Common myeloid progenitor, CD34-positive (primary cell): ENCODE measurements around the gene MAP3K6.

ENCODE experiments used
- CTCF ChIA-PET: fragments of 350-600 bp; sonication (Branson Sonifier 250); formaldehyde crosslinking; loops from one replicate; lab custom pipeline; 2021; ENCODE audit warnings: antibody characterized with exemption; lab: Charles Lee
- POLR2A ChIA-PET: fragments of 350-600 bp; sonication (Branson Sonifier 250); formaldehyde crosslinking; loops from one replicate; lab custom pipeline; 2021; ENCODE audit warnings: antibody characterized with exemption; lab: Charles Lee
- DNase-seq, 3 donors: peaks; one replicate each; pipeline versions ENCODE4 v3.0.0 to v3.0.0-alpha.2; 2013
- H3K27ac ChIP-seq, 2 experiments: 1 replicate in 1 of 2; 2 replicates in 1 of 2; pipeline ENCODE4 v1.7.0; 2013; ENCODE audit warnings: inconsistent platforms in 2 of 2, low read length in 2 of 2, mild to moderate bottlenecking in 2 of 2, low read depth in 1 of 2, moderate library complexity in 1 of 2; ENCODE audit not compliant: severe bottlenecking in 2 of 2, insufficient read depth in 1 of 2, poor library complexity in 1 of 2
- H3K27me3 ChIP-seq, 5 experiments: replicated peaks in 2 of 5; 1 replicate in 3 of 5; 2 replicates in 2 of 5; pipeline versions ENCODE4 v1.6.1 to v1.7.0; 2013; ENCODE audit warnings: low read length in 4 of 5, mild to moderate bottlenecking in 2 of 5, moderate library complexity in 2 of 5, inconsistent platforms in 1 of 5; ENCODE audit not compliant: insufficient read depth in 5 of 5, control insufficient read depth in 4 of 5
- H3K36me3 ChIP-seq, 4 experiments: 1 replicate in 2 of 4; 2 replicates in 2 of 4; pipeline versions ENCODE4 v1.6.1 to v1.7.0; 2013; ENCODE audit warnings: low read length in 3 of 4, control low read depth in 1 of 4, mild to moderate bottlenecking in 1 of 4; ENCODE audit not compliant: control insufficient read depth in 4 of 4, insufficient read depth in 4 of 4
- H3K4me1 ChIP-seq, 4 experiments: 1 replicate in 3 of 4; 2 replicates in 1 of 4; pipeline versions ENCODE4 v1.6.1 to v1.7.1; 2013; ENCODE audit warnings: low read length in 3 of 4, mild to moderate bottlenecking in 3 of 4, control low read depth in 1 of 4, inconsistent platforms in 1 of 4, moderate library complexity in 1 of 4; ENCODE audit not compliant: control insufficient read depth in 4 of 4, insufficient read depth in 4 of 4; ENCODE audit errors: control extremely low read depth in 1 of 4
- H3K4me3 ChIP-seq, 7 experiments: 1 replicate in 4 of 7; 2 replicates in 3 of 7; pipeline versions ENCODE4 v1.5.1 to v1.7.0; 2013; ENCODE audit warnings: mild to moderate bottlenecking in 7 of 7, low read length in 6 of 7, moderate library complexity in 6 of 7, inconsistent platforms in 2 of 7, low read depth in 2 of 7, control low read depth in 1 of 7; ENCODE audit not compliant: insufficient read depth in 4 of 7, control insufficient read depth in 1 of 7; ENCODE audit errors: extremely low read depth in 1 of 7
- H3K9me3 ChIP-seq, 5 experiments: 1 replicate in 4 of 5; 2 replicates in 1 of 5; pipeline versions ENCODE4 v1.6.1 to v1.7.1; 2013; ENCODE audit warnings: low read length in 4 of 5, mild to moderate bottlenecking in 2 of 5, inconsistent platforms in 1 of 5, low read depth in 1 of 5, moderate library complexity in 1 of 5; ENCODE audit not compliant: control insufficient read depth in 4 of 5, insufficient read depth in 2 of 5; ENCODE audit errors: control extremely low read depth in 1 of 5
- WGBS: methylation state at CpG from one replicate; pipeline ENCODE4 v1.1.5; 2013; ENCODE audit not compliant: insufficient coverage; 5-methylcytosine and 5-hydroxymethylcytosine counted together

MAP3K6 gene

DNA sequence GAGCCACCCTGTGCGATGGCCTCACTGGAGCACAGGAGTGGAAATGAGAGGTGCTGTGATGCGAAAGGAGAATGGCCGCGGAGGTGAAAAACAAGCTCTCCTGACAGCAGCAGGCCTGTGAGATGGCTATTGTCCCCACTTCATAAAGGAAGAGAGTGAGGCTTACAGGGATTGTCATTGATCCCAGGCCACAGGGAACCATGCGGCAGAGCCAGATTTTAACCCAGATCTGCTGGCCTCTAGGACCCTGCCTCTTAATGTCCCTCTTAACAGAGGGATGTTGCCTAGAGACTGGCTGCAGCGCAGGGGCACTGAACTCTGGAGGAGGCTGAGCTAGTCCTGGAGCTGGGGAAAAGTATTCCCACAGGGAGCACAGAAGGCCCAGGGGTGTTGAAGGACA, 28.0 kb downstream of the MAP3K6 start:
- CTCF ChIA-PET = interaction anchor here (0.5 to 2.0 kb wide), 6 partner anchors 17 to 733 kb away, joined by 3 to 6 read pairs (median 3); no protein-coding TSS in a partner anchor
- peaks cover 3 to 48% (median 30%) of the 10 kb centered on the region in 4 experiments for H3K4me1 ChIP-seq
- peaks cover 3 to 34% (median 28%) of the 10 kb centered on the region in 4 experiments for H3K36me3 ChIP-seq
- no peaks in the 10 kb centered on the region for H3K9me3 ChIP-seq
- H3K27me3 ChIP-seq = no peaks in the 10 kb centered on the region
- no peak overlapping the region for H3K4me3 ChIP-seq
- POLR2A ChIA-PET = no interaction called here
- WGBS = 97% methylated on average over 4 of the region's 6 CpGs
- DNase-seq = no peak
- H3K27ac ChIP-seq = no peak overlapping the region

DNA sequence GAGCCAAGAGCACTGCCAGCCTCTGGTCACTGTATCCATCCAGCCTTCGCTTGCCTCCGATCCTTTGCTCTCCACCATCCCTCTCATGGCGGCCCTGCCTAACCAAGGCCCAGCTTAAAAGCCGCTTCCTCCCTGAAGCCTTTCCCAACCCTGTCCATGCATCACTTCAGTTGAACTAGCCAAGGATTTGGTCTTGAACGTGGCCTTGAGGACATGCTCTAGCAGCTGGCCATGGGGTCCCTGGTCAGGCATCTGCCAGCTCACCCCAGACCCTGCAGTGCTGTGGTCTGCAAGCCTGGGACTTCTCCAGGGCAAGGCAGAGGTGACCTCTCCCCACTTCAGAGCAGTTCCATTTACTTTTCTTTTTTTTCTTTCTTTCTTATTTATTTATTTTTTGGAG, 30.0 kb downstream of the MAP3K6 start:
- ChIA-PET POLR2A (interaction anchor here (0.6 kb wide), 1 partner anchor 156 kb away, joined by 6 read pairs; no protein-coding TSS in a partner anchor), CTCF (interaction anchor here (1.0 to 2.4 kb wide), 6 partner anchors 8 to 275 kb away, joined by 3 to 10 read pairs (median 4); no protein-coding TSS in a partner anchor)
- no peaks in the 10 kb centered on the region for H3K9me3 ChIP-seq
- 100% methylated on average over 5 of the region's 5 CpGs for WGBS
- peaks cover 3 to 28% (median 11%) of the 10 kb centered on the region in 4 experiments for H3K4me1 ChIP-seq
- H3K4me3 ChIP-seq = no peak overlapping the region
- DNase-seq = no peak
- peaks cover 5 to 53% (median 41%) of the 10 kb centered on the region in 4 experiments for H3K36me3 ChIP-seq
- H3K27me3 ChIP-seq = no peaks in the 10 kb centered on the region
- no peak overlapping the region for H3K27ac ChIP-seq

DNA sequence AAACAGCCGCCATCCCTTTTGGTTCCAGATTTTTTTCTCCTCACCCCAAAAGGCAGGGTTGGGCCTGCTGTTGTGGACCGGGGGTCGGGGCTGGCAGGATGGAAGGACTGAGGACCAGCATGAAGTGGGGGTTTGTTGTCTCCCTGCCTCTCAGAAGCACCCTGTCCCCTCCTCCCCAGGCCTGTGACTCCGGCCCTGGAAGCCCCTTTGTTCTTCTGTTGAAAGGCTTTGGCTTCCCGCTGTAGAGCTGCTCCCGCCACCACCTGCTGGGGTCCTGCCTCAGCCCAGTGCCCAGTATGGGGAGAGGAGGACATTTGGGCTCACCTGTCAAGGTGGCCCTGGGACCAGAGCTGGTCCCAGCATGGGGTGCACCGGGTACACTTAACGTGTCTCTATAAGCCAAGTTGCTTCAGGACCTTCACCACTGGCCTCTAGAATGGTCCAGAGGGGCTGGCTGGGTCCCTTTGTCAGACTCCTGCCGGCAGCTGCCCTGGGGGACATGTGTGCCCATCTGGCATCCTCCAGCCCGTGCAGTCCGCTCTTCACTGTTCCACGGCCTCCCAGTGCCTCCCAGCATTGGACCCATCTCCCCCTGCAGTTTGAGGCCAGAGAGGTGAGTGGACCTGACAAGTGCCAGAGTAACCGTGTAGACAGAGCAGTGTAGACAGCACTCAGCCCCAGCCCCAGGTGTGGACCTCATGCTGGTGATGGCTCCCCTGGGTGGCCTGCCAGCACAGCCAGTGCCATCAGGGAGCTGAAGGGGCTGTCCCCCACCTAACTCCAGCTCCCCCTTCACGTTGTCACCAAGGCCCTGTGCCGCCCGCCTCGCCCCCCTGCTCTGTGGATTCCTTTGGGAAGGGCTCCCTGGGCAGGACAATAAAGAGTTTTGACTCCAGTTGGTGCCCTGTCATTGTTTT, 31.0 kb downstream of the MAP3K6 start:
- H3K27me3 ChIP-seq = no peaks in the 10 kb centered on the region
- WGBS = 88% methylated on average over 10 of the region's 17 CpGs
- peaks cover 0 to 18% (median 1%) of the 10 kb centered on the region in 4 experiments for H3K4me1 ChIP-seq
- H3K9me3 ChIP-seq = no peaks in the 10 kb centered on the region
- H3K27ac ChIP-seq = no peak overlapping the region
- DNase-seq = no peak
- ChIA-PET CTCF (interaction anchor here (0.6 to 4.3 kb wide), 12 partner anchors 9 to 276 kb away, joined by 3 to 32 read pairs (median 4); partner anchors contain the start of gene MAP3K6), POLR2A (no interaction called here)
- peaks cover 5 to 62% (median 48%) of the 10 kb centered on the region in 4 experiments for H3K36me3 ChIP-seq
- no peak overlapping the region for H3K4me3 ChIP-seq

DNA sequence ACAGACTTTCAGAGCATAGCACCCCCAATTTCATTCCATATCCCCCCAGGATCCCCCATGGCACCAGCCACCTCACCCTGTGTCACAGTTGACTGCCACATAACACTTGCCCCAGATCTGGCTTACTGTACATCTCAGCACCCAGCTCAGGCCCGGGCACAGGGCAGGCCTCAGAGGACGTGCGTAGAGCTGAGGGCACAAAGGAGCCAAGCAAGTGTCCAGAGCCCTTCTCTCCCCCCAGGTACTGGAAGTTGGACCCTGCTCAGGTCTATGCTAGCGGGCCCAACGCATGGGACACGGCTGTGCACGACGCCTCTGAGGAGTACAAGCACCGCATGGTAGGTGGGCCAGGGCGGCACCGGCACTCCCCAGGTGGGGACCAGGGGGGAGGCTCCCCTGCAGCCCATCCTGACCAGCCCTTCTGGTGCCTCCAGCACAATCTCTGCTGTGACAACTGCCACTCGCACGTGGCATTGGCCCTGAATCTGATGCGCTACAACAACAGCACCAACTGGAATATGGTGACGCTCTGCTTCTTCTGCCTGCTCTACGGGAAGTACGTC, 33.0 kb downstream of the MAP3K6 start:
- H3K36me3 ChIP-seq = peaks cover 7 to 73% (median 56%) of the 10 kb centered on the region in 4 experiments
- no peaks in the 10 kb centered on the region for H3K27me3 ChIP-seq
- H3K4me3 ChIP-seq = no peak overlapping the region
- H3K9me3 ChIP-seq = no peaks in the 10 kb centered on the region
- DNase-seq = no peak
- ChIA-PET CTCF (interaction anchor here (0.9 to 4.3 kb wide), 14 partner anchors 10 to 329 kb away, joined by 3 to 53 read pairs (median 6); no protein-coding TSS in a partner anchor), POLR2A (no interaction called here)
- no peak overlapping the region for H3K27ac ChIP-seq
- H3K4me1 ChIP-seq = peaks cover 0 to under 1% (median 0%) of the 10 kb centered on the region in 4 experiments
- 92% methylated on average over 17 of the region's 17 CpGs for WGBS

DNA sequence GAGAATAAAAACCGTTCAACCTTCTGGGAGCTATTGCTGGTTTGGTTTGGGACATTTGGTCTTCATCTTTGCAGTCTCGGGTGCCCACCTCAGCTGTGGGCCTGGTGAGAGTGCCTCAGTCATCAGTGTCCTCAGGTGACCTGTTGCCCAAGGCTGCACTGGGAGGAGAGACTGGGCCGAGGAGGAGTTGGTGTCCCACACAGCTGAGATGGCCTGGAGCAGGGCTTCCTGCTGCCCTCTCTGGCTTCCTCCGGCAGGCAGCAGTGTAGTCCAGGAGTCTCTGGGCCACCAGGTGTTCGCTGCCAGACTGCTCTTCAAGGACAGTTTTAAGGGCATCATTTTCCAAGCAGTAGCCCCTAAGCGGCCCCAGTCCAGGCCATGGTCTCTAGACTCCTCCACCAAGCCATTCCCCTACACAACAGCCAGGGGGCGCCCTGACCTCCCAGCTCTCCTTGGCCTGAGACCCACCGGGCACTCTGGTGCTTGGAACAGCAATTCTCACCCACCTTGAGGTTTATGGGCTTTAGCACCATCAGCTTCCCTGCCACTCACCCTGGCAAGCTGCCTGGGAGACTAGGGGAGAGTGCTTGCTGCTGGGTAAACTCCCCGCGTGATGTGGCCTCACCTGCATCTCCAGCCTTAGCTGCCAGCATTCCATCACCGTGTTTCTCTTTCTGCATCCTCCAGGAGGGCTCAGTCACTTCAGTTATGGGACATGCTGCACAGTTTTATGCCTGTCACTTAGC, 34.1 kb downstream of the MAP3K6 start:
- H3K27me3 ChIP-seq = no peaks in the 10 kb centered on the region
- H3K36me3 ChIP-seq = peaks cover 7 to 82% (median 63%) of the 10 kb centered on the region in 4 experiments
- WGBS = 95% methylated on average over 9 of the region's 11 CpGs
- peak in 2 of 3 donors; percentile 64 for DNase-seq
- CTCF ChIA-PET = interaction anchor here (0.7 to 4.3 kb wide), 24 partner anchors 9 to 274 kb away, joined by 3 to 53 read pairs (median 4); partner anchors contain the start of gene SYTL1
- POLR2A ChIA-PET = interaction anchor here (0.7 to 0.9 kb wide), 2 partner anchors 10 to 58 kb away, joined by 3 read pairs; no protein-coding TSS in a partner anchor
- H3K9me3 ChIP-seq = no peaks in the 10 kb centered on the region
- H3K4me3 ChIP-seq = no peak overlapping the region
- H3K4me1 ChIP-seq = no peaks in the 10 kb centered on the region
- no peak overlapping the region for H3K27ac ChIP-seq

DNA sequence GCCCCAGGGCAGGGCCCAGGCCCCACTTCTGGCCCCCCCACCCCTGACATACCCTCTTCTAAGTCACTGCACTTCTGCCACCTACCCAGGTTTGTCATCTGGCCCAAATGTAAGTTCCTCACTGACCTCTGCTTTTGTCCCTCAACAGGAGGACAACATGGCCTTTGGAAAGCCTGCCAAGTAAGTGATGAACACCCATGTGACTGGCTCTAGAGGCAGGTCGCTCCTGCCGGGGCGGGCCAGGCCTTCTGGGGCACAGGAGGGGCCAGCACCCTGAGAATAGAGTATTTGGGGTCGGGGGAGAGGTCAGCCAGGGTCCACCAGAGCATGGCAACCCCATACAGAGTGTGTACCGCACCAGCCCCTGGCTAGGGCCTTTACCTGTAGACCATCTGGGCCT, 34.8 kb downstream of the MAP3K6 start:
- CTCF ChIA-PET = interaction anchor here (0.8 to 4.3 kb wide), 14 partner anchors 8 to 275 kb away, joined by 3 to 53 read pairs (median 6); partner anchors contain the start of gene SYTL1
- Histone ChIP-seq H3K9me3 (no peaks in the 10 kb centered on the region), H3K4me3 (no peak overlapping the region), H3K4me1 (no peaks in the 10 kb centered on the region), H3K36me3 (peaks cover 7 to 86% (median 67%) of the 10 kb centered on the region in 4 experiments), H3K27me3 (no peaks in the 10 kb centered on the region), H3K27ac (no peak overlapping the region)
- POLR2A ChIA-PET = interaction anchor here (0.7 to 0.9 kb wide), 2 partner anchors 10 to 59 kb away, joined by 3 read pairs; no protein-coding TSS in a partner anchor
- no peak for DNase-seq
- WGBS = 100% methylated on average over 4 of the region's 5 CpGs
